IPS-11a (cell line): ENCODE data around the gene SIK3.

Experiments used
- H3K4me3 ChIP-seq: one replicate; pipeline ENCODE4 v1.5.1; 2013; ENCODE audit warnings: low read depth, low read length, control low read depth

Gene SIK3

DNA sequence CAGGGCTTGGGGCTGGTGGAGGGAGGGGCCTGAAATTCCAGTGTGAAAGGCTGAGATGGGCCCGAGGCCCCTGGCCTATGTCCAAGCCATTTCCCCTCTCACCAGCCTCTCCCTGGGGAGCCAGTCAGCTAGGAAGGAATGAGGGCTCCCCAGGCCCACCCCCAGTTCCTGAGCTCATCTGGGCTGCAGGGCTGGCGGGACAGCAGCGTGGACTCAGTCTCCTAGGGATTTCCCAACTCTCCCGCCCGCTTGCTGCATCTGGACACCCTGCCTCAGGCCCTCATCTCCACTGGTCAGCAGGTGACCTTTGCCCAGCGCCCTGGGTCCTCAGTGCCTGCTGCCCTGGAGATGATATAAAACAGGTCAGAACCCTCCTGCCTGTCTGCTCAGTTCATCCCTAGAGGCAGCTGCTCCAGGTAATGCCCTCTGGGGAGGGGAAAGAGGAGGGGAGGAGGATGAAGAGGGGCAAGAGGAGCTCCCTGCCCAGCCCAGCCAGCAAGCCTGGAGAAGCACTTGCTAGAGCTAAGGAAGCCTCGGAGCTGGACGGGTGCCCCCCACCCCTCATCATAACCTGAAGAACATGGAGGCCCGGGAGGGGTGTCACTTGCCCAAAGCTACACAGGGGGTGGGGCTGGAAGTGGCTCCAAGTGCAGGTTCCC, 268.6 kb downstream of the SIK3 start, which contains the start of gene APOC3:
Gene APOC3, plus strand, starts transcription at position 383 of the 659 bp plus-strand sequence. CDS start 676 bp downstream, outside the sequence.
- H3K4me3 ChIP-seq: no peak within 1 kb of the TSS

DNA sequence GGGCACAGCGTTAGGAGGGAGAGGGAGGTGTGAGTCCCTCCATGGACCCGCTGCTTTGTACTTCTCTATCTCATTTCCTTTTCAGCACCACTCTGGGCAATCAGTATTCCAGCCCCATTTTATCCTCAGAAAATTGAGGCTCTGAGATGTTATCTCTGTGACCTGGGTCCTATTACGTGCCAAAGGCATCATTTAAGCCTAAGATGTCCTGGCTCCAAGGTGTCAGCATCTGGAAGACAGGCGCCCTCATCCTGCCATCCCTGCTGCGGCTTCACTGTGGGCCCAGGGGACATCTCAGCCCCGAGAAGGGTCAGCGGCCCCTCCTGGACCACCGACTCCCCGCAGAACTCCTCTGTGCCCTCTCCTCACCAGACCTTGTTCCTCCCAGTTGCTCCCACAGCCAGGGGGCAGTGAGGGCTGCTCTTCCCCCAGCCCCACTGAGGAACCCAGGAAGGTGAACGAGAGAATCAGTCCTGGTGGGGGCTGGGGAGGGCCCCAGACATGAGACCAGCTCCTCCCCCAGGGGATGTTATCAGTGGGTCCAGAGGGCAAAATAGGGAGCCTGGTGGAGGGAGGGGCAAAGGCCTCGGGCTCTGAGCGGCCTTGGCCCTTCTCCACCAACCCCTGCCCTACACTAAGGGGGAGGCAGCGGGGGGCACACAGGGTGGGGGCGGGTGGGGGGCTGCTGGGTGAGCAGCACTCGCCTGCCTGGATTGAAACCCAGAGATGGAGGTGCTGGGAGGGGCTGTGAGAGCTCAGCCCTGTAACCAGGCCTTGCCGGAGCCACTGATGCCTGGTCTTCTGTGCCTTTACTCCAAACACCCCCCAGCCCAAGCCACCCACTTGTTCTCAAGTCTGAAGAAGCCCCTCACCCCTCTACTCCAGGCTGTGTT, 269.4 kb downstream of the SIK3 start:
- H3K4me3 ChIP-seq: no peak overlapping the region

DNA sequence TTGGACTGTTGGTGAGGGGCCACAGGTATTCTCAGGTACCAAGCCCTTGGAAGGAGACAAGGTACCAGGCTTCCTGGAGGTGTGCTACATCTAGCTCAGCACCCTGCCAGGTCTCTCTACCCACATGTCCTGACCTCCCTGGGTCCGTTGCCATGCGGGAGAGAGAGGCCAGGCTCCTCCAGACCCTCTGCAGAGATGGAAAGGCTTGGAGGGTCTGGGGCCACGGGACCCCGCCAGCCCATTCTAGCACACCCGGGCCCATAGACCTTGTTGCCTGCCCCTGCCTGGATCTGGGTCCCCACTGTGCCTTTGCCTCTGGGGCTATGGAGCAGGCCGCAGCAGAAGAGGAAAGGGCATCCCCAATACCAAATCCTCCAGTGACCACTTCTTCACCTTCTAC, 270.8 kb downstream of the SIK3 start:
- H3K4me3 ChIP-seq: no peak overlapping the region

DNA sequence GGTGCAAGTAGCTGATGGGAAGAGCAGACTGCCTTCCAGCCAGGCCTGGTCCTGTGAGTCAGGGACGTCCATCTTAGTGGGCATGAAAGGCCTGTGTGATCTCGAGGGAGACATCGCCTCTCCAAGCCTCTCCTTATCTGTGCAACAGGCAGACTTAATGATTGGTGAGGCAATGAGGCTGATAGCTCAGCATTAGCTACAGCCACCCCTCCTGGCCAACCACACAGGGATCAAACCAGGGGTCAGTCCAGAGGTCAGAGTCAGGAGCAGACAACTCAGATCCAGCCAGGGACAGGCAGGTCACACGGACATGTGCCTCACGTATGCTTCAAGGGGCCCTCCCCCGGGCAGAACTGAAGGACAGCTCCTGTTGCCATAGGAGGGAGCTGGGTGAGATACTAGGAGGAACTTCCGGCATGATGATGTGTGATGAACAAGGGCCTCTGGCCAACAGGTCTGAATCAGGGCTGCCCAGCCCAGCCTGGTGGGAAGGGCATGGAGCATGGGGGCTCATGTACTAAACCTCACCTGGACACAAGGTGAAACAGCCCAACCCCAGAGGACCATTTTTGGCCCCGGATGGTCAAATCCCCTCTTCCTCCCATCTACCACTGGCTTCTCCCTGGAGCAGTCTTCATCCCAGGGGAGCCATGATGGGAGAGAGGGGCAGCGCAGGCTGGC, 271.3 kb downstream of the SIK3 start:
- H3K4me3 ChIP-seq: no peak overlapping the region

DNA sequence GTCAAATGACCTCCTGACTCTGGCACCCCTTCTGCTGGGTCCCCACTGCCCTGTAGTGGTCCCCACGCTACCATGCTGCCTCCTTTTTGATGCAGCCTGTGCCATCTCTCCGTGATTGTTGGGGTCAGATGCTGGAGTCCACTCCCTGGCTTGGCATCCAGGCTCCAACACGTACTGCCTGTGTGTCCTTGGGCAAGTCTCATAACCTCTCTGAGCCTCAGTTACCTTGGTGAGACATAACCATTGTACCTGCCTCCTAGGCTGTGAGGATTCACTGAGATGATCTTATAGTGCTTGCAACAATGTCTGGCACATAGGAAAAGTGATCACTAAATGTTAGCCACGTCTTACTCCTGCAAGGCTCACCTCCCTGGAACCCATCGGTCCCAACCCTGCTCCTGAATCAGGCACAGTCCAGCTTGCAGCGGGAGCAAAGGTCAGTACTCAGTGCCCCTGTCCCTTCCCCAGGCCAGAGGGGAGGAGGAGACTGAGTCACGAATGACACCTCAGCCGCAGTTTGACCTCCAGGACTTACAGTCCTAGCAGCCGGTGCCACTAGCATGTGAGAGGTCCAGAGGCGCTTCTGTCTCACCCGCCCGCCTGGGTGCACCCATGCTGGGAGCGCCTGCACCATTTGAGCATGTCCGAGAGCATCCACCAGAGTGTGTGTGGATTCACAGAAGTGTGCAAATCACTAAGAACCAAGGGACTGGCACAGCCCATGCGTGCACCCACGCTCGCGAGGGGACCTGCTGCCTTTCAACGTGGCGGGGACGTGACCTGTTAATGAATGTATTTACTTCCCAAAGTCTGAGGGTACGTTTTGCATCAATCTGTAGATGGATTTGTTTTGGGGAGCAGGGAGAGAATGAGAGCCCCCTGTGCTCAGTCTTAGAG, 272.1 kb downstream of the SIK3 start:
- no peak overlapping the region for H3K4me3 ChIP-seq

DNA sequence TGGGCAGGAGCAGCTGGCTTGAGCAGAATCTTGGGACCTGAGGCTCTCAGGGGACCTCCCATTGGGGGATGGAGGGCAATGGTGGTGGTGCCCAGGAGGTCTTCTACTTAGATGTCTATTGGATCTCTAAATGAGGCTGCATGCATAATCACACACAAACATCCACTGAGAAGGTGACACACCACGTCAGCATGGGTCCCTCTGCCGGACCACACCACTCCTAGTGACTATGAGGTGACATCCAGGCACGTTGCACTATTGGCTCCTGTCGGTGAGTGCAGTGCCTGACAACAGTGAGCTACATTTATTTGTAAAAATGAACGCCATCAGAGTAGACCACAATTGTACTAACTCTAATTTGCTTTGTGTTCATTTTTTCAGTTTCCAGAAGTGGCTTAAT, 272.8 kb downstream of the SIK3 start:
- no peak overlapping the region for H3K4me3 ChIP-seq

- no peak within 1 kb of the TSS for H3K4me3 ChIP-seq
These were observed 275.0 kb downstream of the SIK3 start, which contains the start of gene APOA4 for GRCh38 chr11:116823031-116823843. TSS of gene APOA4 (minus strand) at chr11:116823304. CDS start at chr11:116823191, 113 bp downstream.

- H3K4me3 ChIP-seq: no peak overlapping the region
These were observed 275.7 kb downstream of the SIK3 start for GRCh38 chr11:116822575-116822974.

DNA sequence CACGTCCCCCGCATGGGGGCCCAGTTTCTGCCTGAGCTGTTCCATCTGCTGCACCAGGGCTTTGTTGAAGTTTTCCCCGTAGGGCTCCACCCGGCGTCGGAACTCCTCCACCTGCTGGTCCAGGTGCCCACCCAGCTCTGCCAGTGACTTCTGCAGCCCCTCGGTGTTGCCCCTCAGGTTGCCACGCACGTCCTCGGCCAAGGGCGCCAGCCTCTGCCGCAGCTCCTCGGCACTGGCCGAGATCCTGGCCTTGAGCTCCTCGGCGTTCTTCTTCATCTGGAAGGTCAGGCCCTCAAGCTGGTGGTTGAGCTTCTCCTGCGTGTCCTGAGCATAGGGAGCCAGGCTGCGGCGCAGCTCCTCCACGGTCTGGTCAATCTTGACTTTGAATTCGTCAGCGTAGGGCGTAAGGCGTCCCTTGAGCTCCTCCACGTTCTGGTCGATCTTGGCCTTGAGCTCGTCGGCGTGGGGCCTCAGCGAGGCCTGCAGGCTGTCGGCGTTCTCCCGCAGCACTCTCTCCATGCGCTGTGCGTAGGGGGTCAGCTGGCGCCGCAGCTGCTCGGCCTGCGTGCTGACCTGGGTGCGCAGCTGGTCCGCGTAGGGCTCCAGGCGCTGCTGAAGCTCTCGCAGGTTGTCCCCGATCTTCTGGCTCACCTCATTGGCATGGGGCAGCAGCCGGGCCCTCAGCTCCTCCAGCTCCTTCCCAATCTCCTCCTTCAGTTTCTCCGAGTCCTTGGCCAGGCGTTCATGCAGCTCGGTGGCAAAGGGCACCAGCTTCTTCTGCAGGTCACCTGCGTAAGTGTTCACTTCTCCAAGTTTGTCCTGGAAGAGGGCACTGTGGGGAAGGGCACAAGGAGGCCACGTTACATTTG, 276.9 kb downstream of the SIK3 start:
- no peak overlapping the region for H3K4me3 ChIP-seq

DNA sequence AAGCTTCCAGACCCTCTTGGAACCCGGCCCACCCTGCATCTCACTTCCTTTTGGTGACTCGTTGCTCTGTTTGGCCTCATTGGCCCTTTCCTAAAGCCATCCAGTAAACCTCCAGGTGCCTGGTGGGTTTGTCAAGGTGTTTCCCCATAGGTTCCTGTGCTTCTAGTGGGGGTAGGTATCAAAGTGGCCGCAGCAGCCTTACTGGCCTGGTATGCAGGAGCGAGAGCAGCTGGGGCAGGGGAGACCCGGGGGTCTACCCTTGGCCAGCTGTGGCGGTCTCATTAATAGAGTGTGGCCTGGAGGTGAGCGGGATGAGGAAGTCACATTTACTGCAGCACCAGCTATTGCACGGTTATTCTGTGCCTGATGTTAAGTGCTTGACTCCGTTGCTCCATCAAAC, 279.2 kb downstream of the SIK3 start:
- H3K4me3 ChIP-seq: no peak overlapping the region

DNA sequence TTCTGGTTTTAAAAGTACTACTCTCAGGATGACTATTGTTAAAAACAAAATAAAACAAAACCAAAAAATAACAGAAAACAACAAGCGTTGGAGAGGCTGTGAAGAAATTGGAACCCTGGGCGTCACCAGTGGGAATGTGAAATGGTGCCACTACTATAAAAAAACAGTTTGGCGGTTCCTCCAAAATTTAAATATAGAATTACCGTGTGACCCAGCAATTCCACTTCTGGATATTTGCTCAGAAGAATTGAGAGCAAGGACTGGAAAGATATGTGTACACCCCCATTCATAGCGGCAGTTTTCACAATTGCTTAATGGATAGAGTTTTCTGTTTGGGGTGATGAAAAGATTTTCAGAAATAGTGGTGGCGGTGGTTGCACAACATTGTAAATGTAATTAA, 283.7 kb downstream of the SIK3 start:
- no peak overlapping the region for H3K4me3 ChIP-seq

DNA sequence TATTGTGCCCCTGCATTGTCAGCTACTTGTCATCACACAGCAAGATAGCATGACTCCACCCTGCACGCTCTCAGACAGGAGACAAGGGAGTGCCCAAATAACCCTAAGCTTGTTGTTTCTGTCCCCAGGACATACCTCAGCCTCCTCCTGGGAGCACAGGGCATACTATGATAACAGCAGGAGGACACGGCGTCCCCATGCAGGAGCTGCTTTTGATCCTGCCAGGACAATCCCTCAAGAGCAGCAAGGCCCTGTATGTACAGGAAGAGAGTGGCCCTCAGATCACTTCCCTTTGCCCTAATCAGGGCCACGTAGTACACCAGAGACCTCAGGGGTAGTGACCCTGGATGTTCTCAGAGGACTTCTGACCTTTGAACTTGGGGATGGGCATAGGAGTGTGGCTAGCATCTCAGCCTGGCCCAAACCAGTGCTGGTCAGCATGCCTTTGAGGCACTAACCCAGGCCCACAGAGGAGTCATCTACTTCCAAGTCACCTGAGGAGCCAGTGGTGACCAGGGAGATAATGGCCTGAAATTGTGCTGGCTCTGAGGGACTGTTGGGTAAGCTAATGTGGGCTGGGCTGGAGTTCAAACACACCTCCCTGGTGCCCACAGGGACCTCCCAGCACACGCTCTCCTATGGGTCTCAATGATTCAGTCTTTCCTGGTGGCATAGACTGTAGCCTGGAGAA, 284.3 kb downstream of the SIK3 start:
- H3K4me3 ChIP-seq: no peak overlapping the region

DNA sequence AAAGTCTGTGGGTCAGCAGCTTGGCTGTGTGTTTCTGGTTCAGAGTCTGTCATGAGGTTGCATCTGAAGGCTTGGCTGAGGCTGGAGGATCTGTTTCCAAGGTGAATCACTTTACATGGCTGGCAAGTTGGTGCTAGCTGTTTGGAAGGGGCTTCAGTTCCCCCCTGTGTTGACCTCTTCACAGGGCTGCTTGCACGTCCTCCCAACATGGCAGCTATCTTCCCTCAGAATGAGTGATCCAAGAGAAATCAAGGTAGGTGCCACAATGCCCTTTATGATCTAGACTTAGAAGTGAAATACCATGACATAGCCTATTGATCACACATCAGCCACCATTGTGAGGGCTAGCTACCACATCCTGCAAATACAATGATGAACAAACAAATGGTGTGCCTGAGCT, 285.1 kb downstream of the SIK3 start:
- no peak overlapping the region for H3K4me3 ChIP-seq

GRCh38 chr11:116812109-116812508, 286.1 kb downstream of the SIK3 start:
- H3K4me3 ChIP-seq: no peak overlapping the region

- H3K4me3 ChIP-seq: no peak overlapping the region
These were observed 287.0 kb downstream of the SIK3 start for GRCh38 chr11:116811194-116811593.

DNA sequence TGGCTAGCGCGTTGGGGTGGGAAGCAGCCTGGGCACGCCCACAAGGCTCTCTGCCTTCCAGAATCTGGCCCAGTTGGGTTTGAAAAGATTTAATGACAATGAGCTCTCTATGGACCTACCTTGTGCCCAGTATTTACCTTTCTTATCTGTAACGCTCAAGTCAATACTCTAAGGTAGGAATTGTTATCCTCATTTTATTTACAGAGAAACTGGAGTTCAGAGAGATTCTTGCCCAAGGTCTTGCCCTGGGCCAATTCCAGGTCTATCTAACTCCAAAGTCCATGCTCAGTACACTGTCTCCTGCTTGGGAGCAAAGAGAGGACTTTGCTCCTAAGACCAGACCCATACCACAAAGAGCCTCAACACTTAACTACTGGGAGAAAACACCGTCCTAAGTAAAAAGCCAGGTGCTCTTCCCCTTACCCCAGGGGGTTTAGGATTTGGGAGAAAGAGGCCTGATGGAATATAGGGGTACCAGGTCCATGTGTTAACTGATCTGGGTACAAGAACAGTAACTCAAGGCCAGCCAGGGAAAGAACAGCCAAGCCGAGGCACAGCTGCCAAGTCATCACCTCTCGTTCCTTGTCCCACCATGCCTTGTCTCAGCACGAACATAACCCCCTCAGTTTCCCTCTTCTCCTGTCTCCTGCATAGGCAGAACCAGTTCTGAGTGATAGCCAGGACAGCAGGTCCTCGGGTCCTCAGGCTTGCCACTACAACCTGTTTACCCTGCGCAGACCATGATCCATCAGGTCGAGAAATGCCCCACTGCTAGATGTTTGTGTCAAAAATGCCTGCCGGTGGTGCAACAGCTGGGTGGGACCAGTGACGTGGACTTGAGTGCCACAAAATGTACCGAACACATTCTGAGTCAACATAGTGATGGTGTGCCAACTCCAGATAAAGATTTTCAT, 289.7 kb downstream of the SIK3 start:
- H3K4me3 ChIP-seq: no peak overlapping the region

GRCh38 chr11:116807601-116808261, 290.5 kb downstream of the SIK3 start:
- H3K4me3 ChIP-seq: no peak overlapping the region
